Dermis blood vessel endothelial cell (primary cell): Measurements from ENCODE around the gene MLIP. TPM values are rescaled to one million over a fixed set of nuclear protein-coding genes. Genes with fewer than 3 reads are reported as not detected.
A peak's percentile ranks its signal among the peaks of the same experiment; 100 is the strongest.
"Not testable (repeated sequence)": the region's sequence is repeated elsewhere in the genome, so short reads cannot be mapped to it uniquely, and the experiment has no call there.

ENCODE experiments used
- DNase-seq: peaks from one replicate; pipeline ENCODE4 v3.0.0; 2010
- total RNA-seq: library from RNA; depleted of rRNA; stranded (reverse); fragments of >200 nt; gene quantifications from 2 replicates; pipeline ENCODE4 v1.2.3, GENCODE V29; 2014

Gene MLIP
- total RNA-seq, 1 donor from 2014 or later: 2.6 TPM

DNA sequence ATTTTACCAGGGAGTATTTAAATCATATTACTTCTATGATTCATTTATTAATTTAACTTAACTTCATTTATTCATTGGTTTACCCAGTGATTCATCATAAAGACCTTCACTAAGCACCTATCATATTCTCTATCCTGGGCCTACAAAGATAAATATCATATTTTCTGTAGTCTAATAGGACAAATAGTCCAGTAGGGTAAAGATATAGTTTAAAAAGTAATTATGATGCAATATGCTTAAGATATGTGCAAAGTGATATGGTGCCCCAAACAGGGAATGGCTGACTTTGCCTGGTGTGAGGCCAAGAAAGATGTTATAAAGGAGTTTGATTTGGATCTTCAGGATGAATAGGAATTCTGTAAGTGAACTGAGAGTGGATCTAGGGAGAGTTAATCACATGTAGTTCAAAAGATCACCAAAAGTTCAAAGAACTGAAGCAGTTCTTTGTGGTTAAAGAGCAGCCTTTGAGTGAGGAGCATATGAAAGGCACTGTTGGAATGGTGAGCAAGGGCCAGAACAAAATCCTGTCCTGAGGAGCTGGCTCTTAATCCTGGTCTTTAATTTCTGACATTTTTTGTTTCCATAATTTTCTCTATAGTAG is 45.5 kb downstream of the MLIP start:
- no peak for DNase-seq

DNA sequence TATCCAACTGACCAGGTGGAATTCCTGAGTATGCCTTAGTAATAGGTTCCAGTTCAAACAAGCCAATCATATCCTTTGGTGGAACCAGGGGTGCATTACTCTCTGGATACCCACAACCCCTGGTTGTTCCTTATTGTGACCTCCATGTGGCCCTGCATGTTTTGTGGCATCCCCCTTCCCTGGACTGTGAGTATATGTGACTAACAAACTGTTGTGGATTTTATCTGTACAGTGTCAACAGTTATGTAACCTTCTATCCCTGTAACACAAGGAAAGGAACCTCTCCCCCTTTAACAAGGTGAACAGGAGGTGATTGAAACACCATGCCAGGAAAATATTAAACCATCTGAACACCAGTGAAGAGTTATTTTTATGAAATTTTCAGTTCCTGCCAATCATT is 46.2 kb downstream of the MLIP start:
- DNase-seq: no peak

GRCh38 chr6:54173089-54173488 is 61.8 kb downstream of the MLIP start:
- DNase-seq: no peak

GRCh38 chr6:54179152-54179551 is 67.9 kb downstream of the MLIP start:
- DNase-seq: no peak

- no peak for DNase-seq
Measured at GRCh38 chr6:54183616-54184015, 72.4 kb downstream of the MLIP start.

- DNase-seq: no peak
Measured at GRCh38 chr6:54185885-54186284, 74.6 kb downstream of the MLIP start.

DNA sequence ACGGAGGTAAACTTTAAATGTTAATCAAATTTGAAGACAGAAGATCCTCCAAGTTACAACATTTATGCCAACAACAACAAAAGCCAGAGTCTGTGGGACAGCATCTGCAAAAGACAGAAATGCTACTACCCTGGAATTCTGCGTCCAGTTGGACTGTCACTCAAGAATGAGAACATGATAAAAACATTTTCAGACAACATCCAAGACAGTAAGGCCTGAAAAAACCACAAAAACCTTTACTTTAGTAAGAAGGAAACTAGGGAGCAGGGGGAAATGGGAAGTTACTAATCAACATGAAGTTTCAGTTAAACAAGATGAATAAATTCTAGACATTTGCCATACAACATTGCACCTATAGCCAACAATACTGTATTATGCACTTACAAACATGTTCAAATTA is 77.6 kb downstream of the MLIP start:
- DNase-seq: no peak

DNA sequence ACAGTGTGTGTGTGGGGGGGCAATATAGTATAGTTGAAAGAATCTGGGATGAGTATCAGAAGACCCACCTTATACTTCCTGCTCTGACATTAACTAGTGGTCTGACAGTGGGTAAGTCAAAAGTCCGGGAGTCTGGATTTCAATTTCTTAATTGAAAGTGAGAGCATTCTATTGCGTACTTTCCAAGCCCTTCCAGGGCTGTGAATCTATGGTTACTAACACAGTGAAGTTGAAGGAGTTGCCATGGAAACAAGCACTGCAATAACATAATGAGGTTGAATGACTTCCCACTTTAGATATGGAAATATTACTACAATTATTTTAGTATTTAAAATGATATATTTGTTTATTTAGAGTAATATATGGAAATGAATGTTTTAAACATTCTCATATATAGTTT is 80.2 kb downstream of the MLIP start:
- peak; percentile 79 for DNase-seq

DNA sequence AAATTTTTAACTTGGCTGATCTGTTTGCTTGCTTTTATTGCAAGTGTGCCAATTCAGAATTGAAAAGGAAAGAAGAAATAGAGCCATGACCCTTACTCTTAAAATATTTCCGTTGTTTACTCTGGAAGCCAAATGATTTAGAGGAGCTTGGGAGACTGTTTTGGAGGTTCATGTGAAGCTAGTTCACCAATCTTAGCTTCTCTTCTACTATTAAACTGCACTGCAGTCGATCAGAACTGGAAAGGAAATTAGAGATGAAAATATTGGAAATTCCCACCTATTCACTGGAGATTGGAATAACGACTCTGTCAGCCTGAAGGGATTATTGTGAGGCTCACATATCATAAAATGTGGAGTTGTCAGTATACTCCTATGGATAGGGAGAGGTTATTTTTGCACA is 81.8 kb downstream of the MLIP start:
- DNase-seq: peak; percentile 40

- DNase-seq: peak; percentile 92
Measured at GRCh38 chr6:54193560-54193959, 82.3 kb downstream of the MLIP start.

- DNase-seq: peak; percentile 70
Measured at GRCh38 chr6:54194067-54194466, 82.8 kb downstream of the MLIP start.

DNA sequence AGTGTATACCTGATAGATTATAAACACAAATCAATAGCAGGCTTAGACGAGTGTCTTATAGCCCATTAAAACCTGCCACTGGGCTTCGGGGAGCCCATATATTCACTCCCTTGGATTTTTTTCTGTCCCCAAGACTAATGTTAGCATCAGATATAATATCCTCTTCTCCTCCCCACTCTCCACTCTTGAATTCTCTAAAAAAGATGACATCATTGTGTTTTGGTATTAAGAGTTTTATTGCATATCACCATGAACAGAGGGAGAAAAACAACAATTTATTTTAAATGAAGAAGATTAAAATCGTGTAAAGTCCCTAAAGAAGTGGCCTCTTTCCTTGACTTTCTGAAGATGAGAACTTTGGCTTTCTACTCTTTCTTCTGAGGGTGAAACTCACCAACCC is 84.4 kb downstream of the MLIP start:
- no peak for DNase-seq

- DNase-seq: no peak
Measured at GRCh38 chr6:54196905-54197304, 85.7 kb downstream of the MLIP start.

DNA sequence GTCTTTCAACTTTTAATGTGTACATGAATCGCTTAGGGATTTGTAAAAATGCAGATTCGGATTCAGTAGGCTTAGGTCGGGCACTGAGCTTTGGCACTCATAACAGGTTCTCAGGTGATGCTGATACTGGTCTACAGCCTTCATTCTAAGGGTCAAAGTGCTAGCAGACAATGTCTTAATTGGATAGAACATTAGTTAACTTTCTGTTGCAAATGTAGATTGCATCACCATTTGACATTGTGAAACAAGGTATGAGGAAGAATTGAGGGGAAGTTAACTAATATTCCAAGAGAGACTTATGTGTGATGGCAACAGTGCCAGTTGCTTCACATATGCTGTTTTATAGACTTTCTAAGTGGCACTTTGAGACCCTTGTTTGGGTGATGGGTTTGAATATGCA is 86.9 kb downstream of the MLIP start:
- DNase-seq: no peak

- not testable (repeated sequence) for DNase-seq
Measured at GRCh38 chr6:54203474-54204035, 92.3 kb downstream of the MLIP start.

GRCh38 chr6:54204921-54205591 is 93.8 kb downstream of the MLIP start:
- peak; percentile 7 for DNase-seq

- peak; percentile 37 for DNase-seq
Measured at GRCh38 chr6:54206510-54206909, 95.3 kb downstream of the MLIP start.

DNA sequence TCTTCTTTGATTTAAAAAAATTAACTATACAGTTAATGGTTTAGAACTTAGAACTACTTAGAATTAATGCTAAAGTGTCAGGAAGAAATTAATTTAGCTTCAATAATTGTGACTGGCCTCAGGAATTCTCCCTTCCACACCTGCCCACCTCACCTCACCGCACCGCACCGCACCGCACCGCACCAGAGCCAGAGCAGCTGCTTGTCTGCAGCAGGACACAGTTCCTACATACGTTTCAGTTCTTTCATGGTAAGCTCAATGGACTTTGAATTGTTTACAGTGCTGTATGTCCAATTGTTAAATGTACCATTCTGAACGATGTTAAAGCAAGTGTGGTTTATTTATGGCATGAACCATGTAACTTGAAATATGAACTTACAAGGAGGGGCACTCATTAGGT is 98.7 kb downstream of the MLIP start:
- not testable (repeated sequence) for DNase-seq

GRCh38 chr6:54214286-54214685 is 103.0 kb downstream of the MLIP start:
- DNase-seq: no peak

DNA sequence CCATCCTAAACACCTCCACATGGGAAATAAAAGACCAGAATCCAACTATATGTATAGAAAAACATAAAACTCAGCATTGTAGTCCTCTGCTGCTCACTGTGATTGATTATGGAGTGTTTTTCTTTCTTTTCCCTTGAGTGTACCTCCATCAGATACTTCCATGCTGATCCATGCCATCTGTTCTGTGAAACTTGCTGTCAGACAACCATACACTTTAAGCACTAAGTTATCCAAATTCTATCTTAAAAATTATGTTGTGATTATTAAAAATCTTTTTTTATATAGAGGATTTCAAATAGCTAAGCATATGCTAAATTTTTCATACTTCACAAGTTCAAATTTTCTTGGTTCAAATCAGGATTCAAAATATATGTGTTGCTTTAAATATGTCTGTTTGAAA is 105.1 kb downstream of the MLIP start:
- no peak for DNase-seq

DNA sequence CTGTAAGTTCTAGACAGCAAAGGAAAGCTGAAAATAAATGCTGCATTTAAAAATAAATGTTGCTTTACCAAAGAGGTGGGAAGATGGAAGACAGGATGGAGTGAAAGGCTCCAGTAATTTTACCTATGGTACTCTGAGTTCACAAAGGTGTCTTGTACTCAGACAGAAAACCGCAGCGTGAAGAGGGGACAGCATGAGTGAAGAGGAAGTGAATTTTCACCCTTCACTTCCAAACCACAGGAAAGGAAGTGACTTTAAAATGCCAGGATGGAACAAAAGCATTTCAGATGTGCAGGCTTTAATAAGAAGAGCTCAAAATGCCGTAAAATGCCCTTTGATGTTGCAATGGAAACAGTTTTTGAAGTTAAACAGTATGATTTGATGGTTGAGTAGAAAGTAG is 105.8 kb downstream of the MLIP start:
- peak; percentile 13 for DNase-seq

DNA sequence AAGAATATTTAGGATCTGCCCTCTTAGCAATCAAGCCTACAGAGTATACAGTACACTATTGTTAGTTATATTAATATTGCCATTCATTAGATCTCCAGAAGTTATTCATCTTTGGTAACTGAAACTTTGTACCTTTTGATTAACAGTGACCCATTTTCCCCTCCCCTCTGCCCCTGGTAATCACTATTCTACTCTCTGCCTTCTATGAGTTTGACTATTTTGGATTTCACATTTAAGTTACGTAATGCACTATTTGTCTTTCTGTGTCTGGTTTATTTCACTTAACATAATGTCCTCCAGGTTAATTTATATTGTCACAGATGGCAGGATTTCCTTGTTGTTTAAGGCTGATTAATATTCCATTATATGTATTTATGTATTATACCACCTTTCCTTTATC is 111.0 kb downstream of the MLIP start:
- no peak for DNase-seq

GRCh38 chr6:54232703-54233102 is 121.5 kb downstream of the MLIP start:
- no peak for DNase-seq

GRCh38 chr6:54234539-54234938 is 123.3 kb downstream of the MLIP start:
- DNase-seq: no peak

DNA sequence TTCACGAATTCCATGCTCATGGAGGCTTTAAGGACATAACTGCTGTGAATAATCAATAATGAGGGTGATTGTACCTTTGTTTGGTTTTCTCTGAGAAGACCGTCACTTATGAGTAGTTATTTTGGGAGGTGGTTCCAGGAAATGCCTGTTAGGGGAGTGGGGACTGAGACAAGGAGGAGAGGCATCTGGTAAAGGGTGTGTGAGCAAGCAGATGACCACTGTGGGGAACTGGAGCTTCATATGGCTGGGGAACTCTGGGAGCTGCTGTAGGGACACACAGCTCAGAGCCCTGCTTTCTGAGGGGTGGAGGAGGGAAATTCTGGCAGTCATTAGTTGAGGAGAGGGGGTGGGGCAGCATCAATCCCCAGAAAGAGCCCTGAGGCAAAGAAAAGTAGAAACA is 125.7 kb downstream of the MLIP start:
- DNase-seq: no peak
